Vagina (tissue), 2 donors: Measurements from ENCODE around the gene SLC30A3. TPM values are rescaled to one million over a fixed set of nuclear protein-coding genes. Genes with fewer than 3 reads are reported as not detected.
"Not testable (repeated sequence)": the region's sequence is repeated elsewhere in the genome, so short reads cannot be mapped to it uniquely, and the experiment has no call there.

ENCODE experiments used
- DNase-seq, 2 donors: peaks; one replicate each; pipeline ENCODE4 v3.0.0-alpha.2; 2017; ENCODE audit errors: extremely low spot score in 2 of 2
- H3K27ac ChIP-seq: fragments of 200-600 bp; sonication (generic); one replicate; pipeline ENCODE4 v1.5.1; 2019
- H3K27me3 ChIP-seq: fragments of 200-600 bp; sonication (generic); one replicate; pipeline ENCODE4 v1.5.1; 2019
- H3K36me3 ChIP-seq, 2 donors: fragments of 200-600 bp; sonication (generic); one replicate each; pipeline ENCODE4 v1.5.1; 2017 to 2019
- H3K4me1 ChIP-seq: fragments of 200-600 bp; sonication (generic); one replicate; pipeline ENCODE4 v1.5.1; 2019
- H3K4me3 ChIP-seq, 2 donors: fragments of 200-600 bp; sonication (generic); 1 replicate in 1 of 2; 2 replicates in 1 of 2; pipeline ENCODE4 v1.5.1; 2016 to 2019
- H3K9me3 ChIP-seq: fragments of 200-600 bp; sonication (generic); one replicate; pipeline ENCODE4 v1.5.1; 2019
- CTCF ChIP-seq, 3 experiments: fragments of 450-650 bp in 2 of 3; fragments of 200-600 bp in 1 of 3; sonication (generic) in 1 of 3; IDR thresholded peaks; one replicate each; pipeline ENCODE4 v1.5.1; 2017 to 2019; ENCODE audit warnings: antibody characterized with exemption in 3 of 3, mild to moderate bottlenecking in 2 of 3, moderate library complexity in 2 of 3
- POLR2A ChIP-seq, 2 donors: fragments of 450-650 bp; IDR thresholded peaks; one replicate each; pipeline ENCODE4 v1.6.1; 2017; ENCODE audit warnings: antibody characterized with exemption in 2 of 2, mild to moderate bottlenecking in 2 of 2, moderate library complexity in 2 of 2
- POLR2AphosphoS5 ChIP-seq, 2 donors: sonication (generic); formaldehyde crosslinking; IDR thresholded peaks; one replicate each; pipeline ENCODE4 v1.9.0; 2017; ENCODE audit warnings: antibody characterized with exemption in 2 of 2, mild to moderate bottlenecking in 2 of 2, low read depth in 1 of 2; ENCODE audit not compliant: insufficient read depth in 1 of 2
- intact Hi-C: fragments of 100-400 bp; cut with DNase I; formaldehyde crosslinking; loops from one replicate; pipeline ENCODE4 v1.15.1; 2023
- total RNA-seq: library from RNA; depleted of rRNA; stranded (reverse); fragments of >200 nt; gene quantifications from one replicate; pipeline ENCODE4 v1.2.3, GENCODE V29; 2016

The SLC30A3 gene
- total RNA-seq, 1 donor from 2014 or later, result 1.2 TPM

GRCh38 chr2:27304488-27305240 is 41.8 kb upstream of the SLC30A3 start:
- H3K27ac ChIP-seq, result no peak overlapping the region
- intact Hi-C loops, result no loop called here
- TF ChIP-seq POLR2AphosphoS5 (IDR thresholded peaks at IDR 0.05; ENCODE audit: insufficient read depth in 1 of 2, low read depth in 1 of 2) (no peak), CTCF (IDR thresholded peaks at IDR 0.05) (no peak), POLR2A (IDR thresholded peaks at IDR 0.05) (no peak)
- DNase-seq, result no peak
- peaks cover 23% of the 10 kb centered on the region for H3K4me1 ChIP-seq
- H3K9me3 ChIP-seq, result no peaks in the 10 kb centered on the region
- no peak overlapping the region for H3K4me3 ChIP-seq
- H3K27me3 ChIP-seq, result peaks cover 22% of the 10 kb centered on the region
- peaks cover 0 to 4% of the 10 kb centered on the region in 2 donors for H3K36me3 ChIP-seq

- DNase-seq, result no peak
- Histone ChIP-seq H3K36me3 (no peaks in the 10 kb centered on the region), H3K27ac (no peak overlapping the region), H3K27me3 (peaks cover 22% of the 10 kb centered on the region), H3K4me3 (peak overlapping the region in 1 of 2 donors; percentile 2), H3K9me3 (no peaks in the 10 kb centered on the region), H3K4me1 (peaks cover 21% of the 10 kb centered on the region)
- intact Hi-C loops, result no loop called here
- peak; percentile 68 to 81 (median 69) for TF ChIP-seq CTCF (IDR thresholded peaks at IDR 0.05)
- TF ChIP-seq POLR2A (IDR thresholded peaks at IDR 0.05), result no peak
- no peak for TF ChIP-seq POLR2AphosphoS5 (IDR thresholded peaks at IDR 0.05; ENCODE audit: insufficient read depth in 1 of 2, low read depth in 1 of 2)
Measured at GRCh38 chr2:27303093-27304025, 40.5 kb upstream of the SLC30A3 start.

GRCh38 chr2:27300606-27301005 is 37.8 kb upstream of the SLC30A3 start:
- H3K9me3 ChIP-seq, H3K4me1 ChIP-seq, DNase-seq, H3K4me3 ChIP-seq, H3K27me3 ChIP-seq, H3K27ac ChIP-seq, intact Hi-C loops, H3K36me3 ChIP-seq: not testable (repeated sequence)

- DNase-seq, result no peak
- Histone ChIP-seq H3K27me3 (no peaks in the 10 kb centered on the region), H3K36me3 (no peaks in the 10 kb centered on the region), H3K9me3 (no peaks in the 10 kb centered on the region), H3K4me1 (no peaks in the 10 kb centered on the region), H3K27ac (no peak overlapping the region), H3K4me3 (no peak overlapping the region)
- intact Hi-C loops, result no loop called here
- TF ChIP-seq CTCF (IDR thresholded peaks at IDR 0.05), result no peak
- no peak for TF ChIP-seq POLR2AphosphoS5 (IDR thresholded peaks at IDR 0.05; ENCODE audit: insufficient read depth in 1 of 2, low read depth in 1 of 2)
- TF ChIP-seq POLR2A (IDR thresholded peaks at IDR 0.05), result no peak
Measured at GRCh38 chr2:27298391-27299080, 35.7 kb upstream of the SLC30A3 start.

GRCh38 chr2:27297195-27297594 is 34.3 kb upstream of the SLC30A3 start:
- Histone ChIP-seq H3K4me1 (no peaks in the 10 kb centered on the region), H3K27ac (no peak overlapping the region), H3K9me3 (no peaks in the 10 kb centered on the region), H3K4me3 (no peak overlapping the region), H3K27me3 (no peaks in the 10 kb centered on the region), H3K36me3 (no peaks in the 10 kb centered on the region)
- TF ChIP-seq POLR2AphosphoS5 (IDR thresholded peaks at IDR 0.05; ENCODE audit: insufficient read depth in 1 of 2, low read depth in 1 of 2) (no peak), CTCF (IDR thresholded peaks at IDR 0.05) (no peak), POLR2A (IDR thresholded peaks at IDR 0.05) (no peak)
- DNase-seq, result no peak
- intact Hi-C loops, result no loop called here
